Mesendoderm (in vitro differentiated cells): ENCODE results near the gene C10orf90.

Experiments used
- DNase-seq: peaks from one replicate; pipeline ENCODE4 v3.0.0; 2013
- H2AK5ac ChIP-seq: 2 replicates; pipeline ENCODE4 v1.6.1; 2013; ENCODE audit warnings: low read length, inconsistent platforms
- H2BK120ac ChIP-seq: 2 replicates; pipeline ENCODE4 v1.6.1; 2013; ENCODE audit warnings: low read depth, mild to moderate bottlenecking, low read length, moderate library complexity, mixed read lengths
- H2BK15ac ChIP-seq: replicated peaks from 2 replicates; pipeline ENCODE4 v1.6.1; 2013; ENCODE audit warnings: low read depth, mild to moderate bottlenecking, moderate library complexity
- H2BK5ac ChIP-seq: 2 replicates; pipeline ENCODE4 v1.6.1; 2013; ENCODE audit warnings: low read length, inconsistent platforms
- H3K18ac ChIP-seq: 2 replicates; pipeline ENCODE4 v1.6.1; 2013; ENCODE audit warnings: mild to moderate bottlenecking, low read length, mixed read lengths
- H3K23ac ChIP-seq: one replicate; pipeline ENCODE4 v1.6.1; 2013; ENCODE audit warnings: low read length
- H3K27ac ChIP-seq: 2 replicates; pipeline ENCODE4 v1.5.1; 2013; ENCODE audit warnings: low read depth, mild to moderate bottlenecking, inconsistent platforms, low read length, moderate library complexity
- H3K27me3 ChIP-seq: 2 replicates; pipeline ENCODE4 v1.6.1; 2013; ENCODE audit warnings: low read length, control low read depth, mild to moderate bottlenecking, inconsistent platforms; ENCODE audit not compliant: insufficient read depth, poor library complexity
- H3K36me3 ChIP-seq: 2 replicates; pipeline ENCODE4 v1.6.1; 2013; ENCODE audit warnings: low read length, inconsistent platforms; ENCODE audit not compliant: control insufficient read depth, insufficient read depth
- H3K4ac ChIP-seq: one replicate; pipeline ENCODE4 v1.6.1; 2013; ENCODE audit warnings: low read depth, mild to moderate bottlenecking, low read length, moderate library complexity
- H3K4me1 ChIP-seq: 2 replicates; pipeline ENCODE4 v1.6.1; 2013; ENCODE audit warnings: low read depth, low read length, inconsistent platforms; ENCODE audit not compliant: control insufficient read depth
- H3K4me2 ChIP-seq: 2 replicates; pipeline ENCODE4 v1.6.1; 2013; ENCODE audit warnings: low read length
- H3K4me3 ChIP-seq: 2 replicates; pipeline ENCODE4 v1.5.1; 2013; ENCODE audit warnings: mild to moderate bottlenecking, low read length
- H3K56ac ChIP-seq: one replicate; pipeline ENCODE4 v1.6.1; 2013; ENCODE audit warnings: low read length
- H3K79me1 ChIP-seq: 2 replicates; pipeline ENCODE4 v1.6.1; 2013; ENCODE audit warnings: low read length, inconsistent platforms
- H3K79me2 ChIP-seq: 2 replicates; pipeline ENCODE4 v1.6.1; 2013; ENCODE audit warnings: mild to moderate bottlenecking, low read length; ENCODE audit not compliant: control insufficient read depth, insufficient read depth
- H3K9ac ChIP-seq: 2 replicates; pipeline ENCODE4 v1.6.1; 2013; ENCODE audit warnings: low read length, inconsistent platforms
- H4K5ac ChIP-seq: one replicate; pipeline ENCODE4 v1.6.1; 2013; ENCODE audit warnings: low read length
- H4K8ac ChIP-seq: one replicate; pipeline ENCODE4 v1.6.1; 2013; ENCODE audit warnings: low read depth, mild to moderate bottlenecking, control low read depth, low read length, moderate library complexity
- WGBS: extraction: QIAGEN DNeasy Blood & Tissue Kit; methylation state at CpG from one replicate; pipeline ENCODE4 v1.1.7; 2013; ENCODE audit warnings: low lambda C conversion rate, missing lambda C conversion rate; ENCODE audit not compliant: insufficient coverage; ENCODE audit errors: extremely low coverage; 5-methylcytosine and 5-hydroxymethylcytosine counted together

Gene C10orf90

GRCh38 chr10:126503392-126504062 is 167.0 kb downstream of the C10orf90 start:
- H3K79me1 ChIP-seq = no peaks in the 10 kb centered on the region
- no peak overlapping the region for H3K56ac ChIP-seq
- H4K5ac ChIP-seq = no peak overlapping the region
- no peaks in the 10 kb centered on the region for H3K36me3 ChIP-seq
- no peaks in the 10 kb centered on the region for H3K79me2 ChIP-seq
- H3K9ac ChIP-seq = no peak overlapping the region
- no CpG with 5 or more reads among the region's 12 CpGs for WGBS
- H2AK5ac ChIP-seq = no peak overlapping the region
- no peak overlapping the region for H2BK120ac ChIP-seq
- no peak overlapping the region for H3K4me3 ChIP-seq
- H3K4me2 ChIP-seq = no peak overlapping the region
- H2BK15ac ChIP-seq = no peak overlapping the region
- H3K27ac ChIP-seq = no peak overlapping the region
- no peak overlapping the region for H3K18ac ChIP-seq
- no peak overlapping the region for H2BK5ac ChIP-seq
- DNase-seq = no peak
- H4K8ac ChIP-seq = no peak overlapping the region
- H3K4me1 ChIP-seq = no peaks in the 10 kb centered on the region
- H3K4ac ChIP-seq = no peak overlapping the region
- H3K27me3 ChIP-seq = no peaks in the 10 kb centered on the region
- H3K23ac ChIP-seq = no peak overlapping the region

GRCh38 chr10:126502441-126502840 is 168.1 kb downstream of the C10orf90 start:
- Histone ChIP-seq H2BK15ac (no peak overlapping the region), H4K8ac (no peak overlapping the region), H2AK5ac (no peak overlapping the region), H3K23ac (no peak overlapping the region), H2BK120ac (no peak overlapping the region), H3K18ac (no peak overlapping the region), H3K36me3 (no peaks in the 10 kb centered on the region), H3K9ac (no peak overlapping the region), H3K4me1 (no peaks in the 10 kb centered on the region), H2BK5ac (no peak overlapping the region), H3K4ac (no peak overlapping the region), H3K27me3 (no peaks in the 10 kb centered on the region), H3K4me3 (no peak overlapping the region), H3K79me1 (no peaks in the 10 kb centered on the region), H3K79me2 (no peaks in the 10 kb centered on the region), H3K56ac (no peak overlapping the region), H3K4me2 (no peak overlapping the region), H3K27ac (no peak overlapping the region), H4K5ac (no peak overlapping the region)
- WGBS = no CpG with 5 or more reads among the region's 1 CpG
- no peak for DNase-seq

- no peaks in the 10 kb centered on the region for H3K79me1 ChIP-seq
- no peak overlapping the region for H2AK5ac ChIP-seq
- H3K36me3 ChIP-seq = no peaks in the 10 kb centered on the region
- no peak overlapping the region for H3K4me2 ChIP-seq
- no peak overlapping the region for H4K8ac ChIP-seq
- no peak overlapping the region for H3K4me3 ChIP-seq
- H3K79me2 ChIP-seq = no peaks in the 10 kb centered on the region
- WGBS = 100% methylated on average over 1 of the region's 5 CpGs
- H4K5ac ChIP-seq = no peak overlapping the region
- H3K4me1 ChIP-seq = no peaks in the 10 kb centered on the region
- DNase-seq = no peak
- no peak overlapping the region for H2BK120ac ChIP-seq
- no peak overlapping the region for H3K9ac ChIP-seq
- H3K4ac ChIP-seq = no peak overlapping the region
- H2BK15ac ChIP-seq = no peak overlapping the region
- H3K23ac ChIP-seq = no peak overlapping the region
- H2BK5ac ChIP-seq = no peak overlapping the region
- no peaks in the 10 kb centered on the region for H3K27me3 ChIP-seq
- H3K27ac ChIP-seq = no peak overlapping the region
- no peak overlapping the region for H3K56ac ChIP-seq
- no peak overlapping the region for H3K18ac ChIP-seq
Observed at GRCh38 chr10:126501828-126502227, 168.7 kb downstream of the C10orf90 start.

GRCh38 chr10:126500866-126501265 is 169.6 kb downstream of the C10orf90 start:
- H3K18ac ChIP-seq = no peak overlapping the region

GRCh38 chr10:126500185-126500584 is 170.3 kb downstream of the C10orf90 start:
- Histone ChIP-seq H3K79me2 (no peaks in the 10 kb centered on the region), H3K79me1 (no peaks in the 10 kb centered on the region), H3K4me2 (no peak overlapping the region), H4K8ac (no peak overlapping the region), H3K4ac (no peak overlapping the region), H3K9ac (no peak overlapping the region), H2BK120ac (no peak overlapping the region), H2BK5ac (no peak overlapping the region), H3K27ac (no peak overlapping the region), H3K27me3 (no peaks in the 10 kb centered on the region), H2BK15ac (no peak overlapping the region), H3K18ac (no peak overlapping the region), H2AK5ac (no peak overlapping the region), H3K4me1 (no peaks in the 10 kb centered on the region), H3K36me3 (no peaks in the 10 kb centered on the region), H3K23ac (no peak overlapping the region), H4K5ac (no peak overlapping the region), H3K56ac (no peak overlapping the region), H3K4me3 (no peak overlapping the region)
- 100% methylated on average over 1 of the region's 4 CpGs for WGBS
- DNase-seq = no peak

More at GRCh38 chr10:126500866-126501265, 169.6 kb downstream of the C10orf90 start:
- Histone ChIP-seq H3K4me3 (no peak overlapping the region), H4K5ac (no peak overlapping the region), H3K36me3 (no peaks in the 10 kb centered on the region), H4K8ac (no peak overlapping the region), H2BK5ac (no peak overlapping the region), H3K23ac (no peak overlapping the region), H3K4me2 (no peak overlapping the region), H3K27ac (no peak overlapping the region), H3K4me1 (no peaks in the 10 kb centered on the region), H3K27me3 (no peaks in the 10 kb centered on the region), H2BK15ac (no peak overlapping the region), H3K4ac (no peak overlapping the region), H3K9ac (no peak overlapping the region), H3K56ac (no peak overlapping the region), H3K79me2 (no peaks in the 10 kb centered on the region), H2AK5ac (no peak overlapping the region), H3K79me1 (no peaks in the 10 kb centered on the region), H2BK120ac (no peak overlapping the region)
- no CpG with 5 or more reads among the region's 3 CpGs for WGBS
- DNase-seq = no peak

GRCh38 chr10:126499744-126500143 is 170.7 kb downstream of the C10orf90 start:
- no peak for DNase-seq
- H3K79me2 ChIP-seq = no peaks in the 10 kb centered on the region
- H3K27me3 ChIP-seq = no peaks in the 10 kb centered on the region
- no peaks in the 10 kb centered on the region for H3K79me1 ChIP-seq
- no peak overlapping the region for H3K18ac ChIP-seq
- no peak overlapping the region for H3K56ac ChIP-seq
- no peak overlapping the region for H4K8ac ChIP-seq
- H4K5ac ChIP-seq = no peak overlapping the region
- H3K23ac ChIP-seq = no peak overlapping the region
- H2BK5ac ChIP-seq = no peak overlapping the region
- no peak overlapping the region for H3K4ac ChIP-seq
- no peak overlapping the region for H3K27ac ChIP-seq
- H2BK15ac ChIP-seq = no peak overlapping the region
- H3K4me3 ChIP-seq = no peak overlapping the region
- no CpG with 5 or more reads among the region's 6 CpGs for WGBS
- H3K4me2 ChIP-seq = no peak overlapping the region
- no peak overlapping the region for H2AK5ac ChIP-seq
- H3K36me3 ChIP-seq = no peaks in the 10 kb centered on the region
- no peak overlapping the region for H2BK120ac ChIP-seq
- H3K4me1 ChIP-seq = no peaks in the 10 kb centered on the region
- no peak overlapping the region for H3K9ac ChIP-seq
